ENCODE data around the gene MST1.

Gene MST1

DNA sequence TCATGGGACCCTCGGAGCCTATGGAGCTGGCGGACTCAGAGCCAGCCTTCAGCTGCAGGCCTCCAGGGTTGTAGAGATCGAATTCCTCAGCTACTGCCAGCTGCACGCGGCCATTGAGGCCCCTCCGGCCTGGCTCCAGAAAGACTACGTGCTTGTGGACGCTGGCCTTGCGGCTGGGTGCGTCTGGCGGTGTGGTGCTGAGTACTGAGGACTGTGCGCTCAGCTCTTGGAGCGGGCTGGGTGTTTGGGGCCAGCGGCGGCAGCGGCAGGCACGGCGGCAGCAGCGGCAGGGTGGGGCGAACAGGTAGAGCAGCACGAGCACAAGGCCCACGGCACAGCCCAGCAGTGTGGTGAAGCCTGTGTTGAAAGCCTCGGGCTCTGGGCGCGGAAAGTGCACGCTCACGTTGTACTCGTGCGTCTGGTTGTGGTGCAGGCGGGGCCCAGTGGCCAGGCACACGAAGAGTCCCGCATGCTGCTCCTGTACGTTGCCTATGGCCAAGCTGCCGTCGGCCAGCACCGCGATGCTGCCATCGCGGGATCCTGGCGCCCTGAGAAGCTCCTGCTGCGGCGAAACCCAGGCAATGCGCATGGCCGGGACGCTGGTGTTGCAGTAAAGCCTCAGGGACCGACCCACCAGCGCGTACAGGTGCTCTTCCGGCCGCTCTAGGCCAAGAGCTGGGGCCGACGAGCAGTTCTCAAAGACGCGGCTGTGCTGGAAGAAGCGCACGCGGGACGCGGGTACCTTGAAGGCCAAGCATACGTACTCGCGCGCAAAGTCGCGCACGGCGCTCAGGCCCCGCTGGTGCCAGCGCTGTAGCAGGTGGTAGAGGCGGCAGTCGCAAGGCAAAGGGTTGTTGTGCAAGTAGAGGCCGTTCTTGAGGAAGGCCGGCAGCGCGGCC, 28.9 kb upstream of the MST1 start:
- DNase-seq (ENCODE audit: low read depth in 3 of 3), result no peak

DNA sequence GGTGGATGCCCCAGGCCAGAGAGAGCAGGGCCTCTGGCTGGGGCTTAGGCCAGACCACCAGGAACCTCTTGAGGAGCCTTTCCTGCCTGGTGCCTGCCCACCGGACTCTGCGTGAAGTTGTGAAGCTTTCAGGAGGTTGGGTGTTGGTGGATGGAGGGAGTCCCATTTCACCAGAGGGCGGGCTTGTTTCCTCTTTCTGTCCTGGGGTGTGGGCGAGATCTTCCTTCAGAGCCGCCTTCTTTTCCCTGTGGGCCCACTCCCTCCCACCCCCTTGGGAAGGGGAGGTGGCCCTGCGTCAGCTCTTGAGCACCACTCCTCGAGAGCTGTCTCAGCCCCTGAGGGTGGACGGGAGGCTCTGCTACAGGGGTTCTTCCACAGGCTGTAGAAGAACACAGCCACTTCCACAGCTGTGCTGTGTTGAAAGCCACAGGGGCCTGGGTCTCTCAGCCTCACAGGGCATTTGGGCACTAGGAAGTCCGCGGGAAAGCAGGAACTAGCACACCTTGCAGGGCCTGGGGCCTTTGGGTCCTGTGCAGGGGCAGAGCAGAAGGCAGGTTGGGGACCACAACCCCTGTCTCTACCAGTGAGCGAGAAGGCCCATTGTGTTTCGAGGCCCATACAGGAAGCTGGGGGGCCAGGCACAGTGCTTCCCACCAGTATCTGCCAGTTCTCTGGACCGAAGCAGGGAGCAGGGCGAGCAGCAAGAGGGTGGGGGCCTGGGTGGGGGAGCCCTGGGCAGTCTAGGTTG, 28.1 kb upstream of the MST1 start:
- no peak for DNase-seq (ENCODE audit: low read depth in 3 of 3)

DNA sequence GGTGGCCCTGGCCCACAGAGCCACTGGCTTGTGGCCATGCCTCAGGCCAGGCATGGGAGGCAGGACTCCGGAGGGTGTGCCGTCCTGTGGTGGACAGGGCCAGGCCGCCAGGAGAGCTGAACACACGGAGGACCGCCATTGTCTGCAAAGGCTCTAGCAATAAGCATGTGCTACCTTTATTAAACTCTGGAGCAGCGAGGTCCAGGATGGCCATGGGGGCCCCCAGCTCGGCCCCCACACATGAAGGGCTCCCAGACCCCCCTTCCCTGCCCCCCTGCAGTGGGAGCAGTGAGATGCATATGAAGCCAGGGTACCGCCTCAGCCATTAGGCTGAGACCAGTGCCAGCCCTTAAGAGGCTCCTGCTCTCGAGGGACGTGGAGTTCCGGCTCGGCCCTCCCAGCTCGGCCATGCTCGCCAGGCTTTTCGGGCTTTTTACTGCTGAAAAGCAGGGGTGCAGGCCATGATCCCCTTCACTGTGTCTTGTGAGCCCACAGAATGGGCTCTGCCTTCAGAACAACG, 27.5 kb upstream of the MST1 start:
- DNase-seq (ENCODE audit: low read depth in 3 of 3), result no peak

DNA sequence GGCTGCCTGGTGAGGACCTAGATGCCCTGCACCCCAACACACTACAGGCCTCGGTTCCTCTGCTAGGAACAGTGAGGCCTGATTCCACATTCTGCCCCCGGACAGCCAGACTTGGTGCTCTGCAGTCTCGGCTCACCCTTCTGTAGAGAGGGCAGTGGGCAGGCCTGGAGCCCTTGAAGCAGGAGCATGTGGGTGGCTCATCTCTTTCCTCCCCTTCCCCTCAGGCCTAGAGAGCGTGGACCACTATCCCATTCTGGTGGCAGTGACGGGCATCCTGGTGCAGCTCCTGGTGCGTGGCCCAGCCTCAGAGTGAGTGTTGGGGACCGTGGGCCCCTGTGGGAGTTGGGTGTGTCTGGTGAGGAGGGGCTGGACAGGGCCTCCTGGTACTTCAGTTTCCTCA, 26.9 kb upstream of the MST1 start:
- DNase-seq (ENCODE audit: low read depth in 3 of 3), result no peak

DNA sequence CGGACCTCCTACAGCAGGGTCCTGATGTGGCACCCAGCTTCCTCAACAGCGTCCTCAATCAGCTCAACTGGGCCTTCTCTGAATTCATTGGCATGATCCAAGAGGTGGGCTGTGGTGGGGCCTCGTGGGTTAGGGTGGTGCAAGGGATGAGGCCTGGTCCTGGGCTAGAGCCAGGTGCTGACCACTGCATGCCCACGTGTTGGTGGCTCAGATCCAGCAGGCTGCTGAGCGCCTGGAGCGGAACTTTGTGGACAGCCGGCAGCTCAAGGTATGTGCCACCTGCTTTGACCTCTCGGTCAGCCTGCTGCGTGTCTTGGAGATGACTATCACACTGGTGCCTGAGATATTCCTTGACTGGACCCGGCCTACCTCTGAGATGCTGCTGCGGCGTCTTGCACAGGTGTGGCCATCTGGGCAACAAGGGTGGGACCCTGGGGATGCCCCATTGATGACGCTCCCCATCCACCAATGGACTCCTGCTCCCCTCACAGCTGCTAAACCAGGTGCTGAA, 26.4 kb upstream of the MST1 start:
- DNase-seq (ENCODE audit: low read depth in 3 of 3), result no peak

DNA sequence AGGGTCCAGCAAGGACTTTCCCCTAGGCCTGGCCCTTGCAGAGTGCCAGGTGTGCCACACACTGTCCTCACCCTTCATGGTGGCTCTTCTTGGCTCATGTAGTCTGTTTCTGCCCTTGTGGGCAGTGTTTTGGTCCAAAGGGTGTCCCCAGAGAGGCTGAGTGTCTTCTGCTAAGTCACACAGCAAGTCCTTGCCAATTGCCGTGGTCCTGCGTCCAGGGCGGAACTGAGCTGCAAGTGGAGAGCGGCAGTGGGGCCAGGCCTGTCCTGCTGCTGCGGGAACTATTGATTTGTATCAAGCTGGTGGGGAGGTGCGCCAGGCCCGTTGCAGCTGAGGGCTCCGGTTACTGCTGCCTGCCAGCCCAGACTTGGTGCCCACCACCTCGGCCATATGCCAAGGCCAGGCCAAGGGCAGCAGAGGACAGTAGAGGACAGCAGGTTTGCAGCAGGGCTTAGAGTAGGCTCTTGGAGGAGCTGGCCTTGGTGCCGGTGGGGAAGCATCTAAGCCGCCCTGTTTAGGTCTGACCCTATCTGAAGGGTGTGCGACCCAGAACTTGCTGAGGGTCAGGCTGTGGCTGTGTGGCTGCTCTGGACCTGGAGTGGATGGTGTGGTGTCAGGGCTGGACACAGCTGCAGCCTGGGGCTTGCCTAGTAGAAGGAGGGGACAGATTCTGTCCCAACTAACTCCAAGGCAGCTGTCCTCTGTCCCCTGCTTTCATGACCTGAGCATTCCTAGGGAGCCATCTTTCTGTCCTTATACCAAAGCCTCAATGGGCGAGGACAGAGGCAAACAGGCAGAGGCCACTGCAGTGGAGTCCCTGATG, 25.7 kb upstream of the MST1 start:
- DNase-seq (ENCODE audit: low read depth in 3 of 3), result no peak

DNA sequence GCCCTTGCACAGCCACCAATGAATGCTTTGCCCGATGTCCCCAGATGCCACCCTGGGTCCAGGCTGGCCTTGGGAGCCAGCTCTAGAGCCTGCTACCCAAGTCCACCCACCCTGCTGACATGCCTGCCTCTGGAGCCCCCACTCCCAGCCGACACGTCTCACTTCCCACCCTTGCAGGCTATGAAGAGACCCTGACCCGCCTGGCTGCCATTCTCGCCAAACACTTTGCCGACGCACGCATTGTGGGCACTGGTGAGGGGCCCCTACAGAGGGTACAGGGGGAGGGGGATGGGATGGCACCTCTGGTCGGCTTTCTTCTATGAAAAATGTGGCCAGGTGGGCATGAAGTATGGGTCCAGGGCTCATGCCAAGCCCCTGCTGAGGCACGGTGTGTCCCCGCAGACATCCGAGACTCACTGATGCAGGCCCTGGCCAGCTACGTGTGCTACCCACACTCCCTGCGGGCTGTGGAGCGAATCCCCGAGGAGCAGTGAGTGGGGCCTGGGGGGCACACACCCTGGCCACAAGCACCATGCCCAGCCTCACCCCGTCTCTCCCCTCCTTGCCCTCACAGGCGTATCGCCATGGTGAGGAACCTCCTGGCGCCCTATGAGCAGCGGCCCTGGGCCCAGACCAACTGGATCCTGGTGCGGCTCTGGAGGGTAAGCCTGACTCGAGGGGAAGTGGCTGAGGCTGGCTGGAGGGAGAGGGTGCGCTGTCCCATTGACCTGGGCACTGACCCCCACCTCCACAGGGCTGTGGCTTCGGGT, 24.2 kb upstream of the MST1 start:
- no peak for DNase-seq (ENCODE audit: low read depth in 3 of 3)

DNA sequence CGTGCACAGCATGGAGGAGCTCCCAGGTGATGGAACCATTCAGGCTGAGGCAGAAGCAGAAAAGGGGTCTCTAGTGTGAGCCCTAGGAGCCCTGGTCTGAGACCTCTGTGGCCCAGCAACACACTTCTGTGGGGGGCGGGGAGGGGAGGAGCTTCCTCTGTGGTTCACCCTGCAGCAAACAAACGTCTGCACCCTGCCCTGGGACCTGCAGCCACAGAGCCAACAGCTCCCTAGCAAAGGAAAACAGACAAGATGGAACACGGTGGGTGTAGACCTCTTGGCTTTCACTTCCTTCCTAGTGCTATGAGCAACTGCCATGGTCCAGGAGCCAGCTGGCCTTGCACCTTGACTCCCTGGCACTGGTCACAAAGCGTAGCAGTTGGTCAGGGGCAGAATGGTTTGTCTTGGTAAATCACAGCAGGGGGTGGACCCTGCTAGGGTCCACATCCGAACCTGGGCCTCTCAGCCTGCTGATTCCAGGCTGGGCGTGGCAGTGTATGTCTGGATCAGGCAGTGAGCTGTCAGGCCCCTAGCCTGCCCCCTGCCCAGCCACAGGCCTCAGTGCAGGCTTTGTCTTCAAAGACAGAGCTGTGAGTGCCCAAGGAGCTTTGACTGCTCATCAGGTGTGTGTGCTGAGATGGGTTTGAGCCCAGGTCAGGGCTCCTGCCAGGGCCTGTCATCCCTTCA, 23.5 kb upstream of the MST1 start:
- no peak for DNase-seq (ENCODE audit: low read depth in 3 of 3)

DNA sequence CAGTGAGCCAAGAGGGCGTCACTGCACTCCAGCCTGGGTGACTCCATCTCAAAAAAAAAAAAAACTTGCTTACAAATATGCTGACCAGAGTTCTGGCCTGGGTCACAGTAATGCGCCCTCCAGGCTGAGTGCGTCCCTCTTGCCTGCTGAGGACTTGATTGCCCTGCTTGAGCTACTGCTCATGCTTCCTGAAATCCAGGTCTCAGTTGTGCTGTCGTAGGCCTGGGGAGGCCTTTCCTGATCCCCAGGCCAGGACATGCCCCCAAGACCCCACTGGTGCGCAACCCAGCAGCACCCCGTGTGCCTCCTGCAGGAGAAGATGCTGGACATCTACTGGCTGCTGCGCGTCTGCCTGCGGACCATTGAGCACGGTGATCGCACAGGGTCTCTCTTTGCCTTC, 22.9 kb upstream of the MST1 start:
- no peak for DNase-seq (ENCODE audit: low read depth in 3 of 3)

DNA sequence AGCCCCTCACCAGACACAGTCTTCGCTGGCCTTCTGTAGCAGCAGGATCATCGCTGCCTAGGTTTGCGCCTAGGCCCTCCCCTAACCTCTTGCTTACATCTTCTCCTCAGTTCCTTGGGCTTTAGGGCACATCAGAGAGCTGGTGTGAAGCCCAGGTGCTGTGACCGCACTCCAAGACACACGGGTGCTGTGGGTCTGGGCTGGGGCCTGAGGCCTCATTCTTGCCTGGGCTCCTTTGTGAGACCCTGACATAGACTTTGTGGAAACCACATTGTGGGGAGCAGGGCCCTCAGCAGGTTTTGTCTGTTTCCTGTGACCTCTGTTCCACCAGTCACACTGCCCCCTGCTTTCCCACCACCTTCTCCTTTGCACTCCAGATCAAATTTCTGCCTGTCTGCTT, 22.2 kb upstream of the MST1 start:
- no peak for DNase-seq (ENCODE audit: low read depth in 3 of 3)

DNA sequence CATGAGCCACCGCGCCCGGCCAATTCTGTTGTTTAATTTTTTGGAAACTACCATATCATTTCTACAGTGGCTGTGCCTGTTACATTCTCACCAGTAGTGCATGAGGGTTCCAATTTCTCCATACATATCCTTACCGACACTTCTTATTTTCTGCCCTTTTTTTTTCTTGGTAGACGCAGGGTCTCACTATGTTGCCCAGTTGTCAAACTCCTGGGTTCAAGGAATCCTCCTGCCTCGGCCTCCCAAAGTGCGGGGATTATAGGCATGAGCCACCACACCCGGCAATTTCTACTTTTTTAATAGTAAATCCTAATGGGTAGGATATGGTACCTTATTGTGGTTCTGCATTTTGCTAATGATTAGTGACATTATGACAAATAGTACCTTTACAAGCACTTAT, 20.6 kb upstream of the MST1 start:
- DNase-seq (ENCODE audit: low read depth in 3 of 3), result no peak

DNA sequence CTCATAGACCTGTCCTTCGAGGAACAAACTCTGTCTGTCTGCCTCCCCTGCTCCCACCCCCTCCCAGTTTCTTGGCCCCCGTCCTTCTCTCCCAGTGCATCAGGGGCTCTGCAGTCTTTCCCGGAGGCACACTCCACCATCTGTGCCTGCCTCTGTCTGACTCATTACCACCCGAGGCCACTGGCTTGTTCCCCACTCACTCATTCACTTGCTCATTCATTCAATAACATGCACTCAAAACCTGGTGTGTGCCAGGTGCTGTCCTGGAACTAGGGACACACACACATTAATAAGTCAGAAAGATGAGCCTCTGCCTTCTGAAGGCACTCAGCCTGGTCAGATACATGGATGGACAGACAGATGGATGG, 17.8 kb upstream of the MST1 start:
- DNase-seq (ENCODE audit: low read depth in 3 of 3), result no peak

DNA sequence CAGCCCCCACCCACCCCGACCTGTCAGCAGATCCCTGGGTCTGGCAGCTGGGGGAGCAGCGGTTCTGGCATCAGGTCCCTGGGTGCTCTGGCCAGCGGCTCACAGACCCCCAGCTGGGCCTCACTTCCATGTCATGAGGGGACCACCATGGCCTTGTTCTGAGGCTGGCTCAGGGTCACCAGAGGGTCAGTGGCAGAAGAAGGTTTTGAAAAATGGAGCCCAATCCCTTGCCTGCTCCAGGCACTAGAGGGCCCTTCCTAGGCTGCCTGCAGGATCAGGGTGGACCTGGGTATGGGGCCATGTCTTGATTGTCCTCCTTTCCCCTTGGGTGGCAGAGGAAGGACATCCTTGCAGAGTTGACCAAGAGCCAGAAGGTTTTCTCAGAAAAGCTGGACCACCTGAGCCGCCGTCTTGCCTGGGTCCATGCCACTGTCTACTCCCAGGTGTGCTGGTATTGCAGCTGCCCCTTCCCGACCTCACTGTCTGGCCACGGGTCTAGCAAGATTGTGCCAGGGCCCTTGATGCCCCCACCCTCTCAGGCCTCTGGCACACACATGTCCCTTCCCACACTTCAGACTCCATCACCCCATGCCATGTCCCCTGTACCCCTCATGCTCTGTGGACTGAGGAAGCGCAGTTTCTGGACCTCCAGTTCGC, 17.3 kb upstream of the MST1 start:
- no peak for DNase-seq (ENCODE audit: low read depth in 3 of 3)

DNA sequence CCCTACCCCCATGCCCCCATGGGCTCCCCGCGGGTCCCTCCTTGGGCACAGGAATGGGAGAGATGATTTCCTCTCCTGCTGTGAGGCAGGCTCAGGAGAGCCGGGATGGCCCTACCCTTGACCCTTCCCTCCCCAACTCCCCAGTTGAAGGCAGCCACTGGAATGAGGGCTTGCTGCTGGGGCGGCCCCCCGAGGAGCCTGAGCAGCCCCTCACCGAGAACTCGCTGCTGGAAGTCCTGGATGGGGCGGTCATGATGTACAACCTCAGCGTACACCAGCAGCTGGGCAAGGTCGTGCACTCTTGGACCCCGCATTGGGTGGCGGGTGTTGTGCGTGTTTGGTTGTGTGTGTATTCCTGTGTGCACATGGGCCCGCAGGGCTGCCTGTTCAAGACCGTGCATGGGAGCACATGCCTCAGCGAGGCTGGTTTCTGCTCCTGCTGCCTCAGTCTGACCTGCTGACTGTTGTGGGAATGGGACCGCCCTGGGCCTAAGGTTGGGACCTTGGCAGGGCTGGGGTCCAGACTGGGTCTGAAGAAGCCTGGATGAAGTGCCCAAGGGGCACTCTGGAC, 16.2 kb upstream of the MST1 start:
- DNase-seq (ENCODE audit: low read depth in 3 of 3), result no peak

DNA sequence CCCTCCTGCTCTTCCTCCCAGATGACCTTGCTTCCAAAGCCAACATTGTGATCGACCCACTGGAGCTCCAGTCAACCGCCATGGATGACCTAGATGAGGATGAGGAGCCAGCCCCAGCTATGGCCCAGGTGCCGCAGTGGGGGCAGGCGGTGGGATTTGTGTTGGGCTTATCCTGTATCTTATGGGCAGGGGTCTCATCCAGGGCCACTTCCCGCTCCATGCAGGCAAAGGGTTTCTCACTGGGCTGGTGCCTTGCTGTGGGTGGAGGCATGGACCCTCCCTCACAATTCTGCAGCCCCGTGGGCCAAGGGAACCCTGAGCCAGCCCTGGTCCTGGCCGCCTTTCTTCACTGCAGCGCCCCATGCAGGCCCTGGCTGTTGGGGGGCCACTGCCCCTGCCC, 15.4 kb upstream of the MST1 start:
- DNase-seq (ENCODE audit: low read depth in 3 of 3), result no peak

DNA sequence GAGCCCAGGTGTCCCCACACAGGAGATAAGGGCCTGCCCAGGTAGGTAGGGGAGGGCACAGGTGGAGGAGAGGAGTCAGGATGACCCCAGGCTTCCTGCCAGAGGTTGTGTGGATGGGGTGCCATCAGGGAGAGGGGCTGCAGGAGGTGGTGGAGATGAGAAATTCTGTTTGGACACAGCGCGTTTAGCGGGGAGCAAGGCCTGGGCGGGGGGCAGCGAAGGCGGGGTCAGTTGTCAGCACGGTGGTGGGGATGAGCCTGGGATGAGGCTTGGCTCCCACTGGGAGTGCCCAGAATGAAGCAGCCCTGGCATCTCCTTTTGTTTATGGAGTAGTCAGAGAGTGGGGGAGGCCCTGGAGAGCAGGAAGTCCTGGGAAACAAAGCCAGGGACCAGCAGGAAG, 14.7 kb upstream of the MST1 start:
- DNase-seq (ENCODE audit: low read depth in 3 of 3), result no peak

DNA sequence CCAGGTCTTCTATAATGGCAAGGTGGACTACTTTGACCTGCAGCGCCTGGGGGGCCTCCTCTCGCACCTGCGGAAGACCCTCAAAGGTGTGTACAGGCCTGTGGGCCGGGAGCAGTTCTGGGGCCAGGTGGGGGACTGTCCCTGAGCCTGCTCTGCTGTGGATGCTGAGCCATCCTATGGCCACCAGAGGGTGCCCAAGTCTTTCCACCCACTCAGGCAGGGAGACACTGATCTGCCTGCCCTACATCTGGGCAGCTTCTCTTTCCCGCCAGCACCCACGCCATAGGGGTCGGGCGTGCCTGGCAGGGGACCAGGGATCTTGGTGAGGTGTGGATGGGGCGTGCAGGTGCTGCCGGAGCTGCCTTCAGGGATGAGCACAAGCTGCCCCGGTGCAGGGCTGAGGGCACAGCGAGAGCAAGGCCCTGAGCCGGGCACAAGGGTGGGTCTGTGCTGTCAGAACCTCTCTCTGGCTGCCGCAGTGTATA, 14.2 kb upstream of the MST1 start:
- peak in 2 of 3 experiments; percentile 40 to 50 for DNase-seq (ENCODE audit: low read depth in 3 of 3)

DNA sequence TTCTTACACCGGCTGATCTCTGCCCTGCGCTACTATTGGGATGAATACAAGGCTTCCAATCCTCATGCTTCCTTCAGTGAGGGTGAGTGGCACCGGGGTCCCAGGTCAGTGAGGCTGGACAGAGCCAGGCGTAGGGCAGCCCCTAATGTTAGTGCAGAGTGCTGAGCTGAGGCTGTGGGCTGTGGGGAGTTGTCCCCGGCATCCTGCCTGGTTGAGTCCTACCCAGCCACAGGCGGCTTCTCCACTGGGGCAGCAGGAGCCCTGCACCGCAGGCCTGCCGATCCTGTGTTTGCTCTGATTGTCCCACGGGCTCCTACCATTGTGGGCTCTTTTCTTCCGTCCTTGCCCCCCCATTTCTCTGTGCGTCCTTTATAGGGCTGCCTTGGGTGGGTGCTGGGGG, 13.4 kb upstream of the MST1 start:
- no peak for DNase-seq (ENCODE audit: low read depth in 3 of 3)

DNA sequence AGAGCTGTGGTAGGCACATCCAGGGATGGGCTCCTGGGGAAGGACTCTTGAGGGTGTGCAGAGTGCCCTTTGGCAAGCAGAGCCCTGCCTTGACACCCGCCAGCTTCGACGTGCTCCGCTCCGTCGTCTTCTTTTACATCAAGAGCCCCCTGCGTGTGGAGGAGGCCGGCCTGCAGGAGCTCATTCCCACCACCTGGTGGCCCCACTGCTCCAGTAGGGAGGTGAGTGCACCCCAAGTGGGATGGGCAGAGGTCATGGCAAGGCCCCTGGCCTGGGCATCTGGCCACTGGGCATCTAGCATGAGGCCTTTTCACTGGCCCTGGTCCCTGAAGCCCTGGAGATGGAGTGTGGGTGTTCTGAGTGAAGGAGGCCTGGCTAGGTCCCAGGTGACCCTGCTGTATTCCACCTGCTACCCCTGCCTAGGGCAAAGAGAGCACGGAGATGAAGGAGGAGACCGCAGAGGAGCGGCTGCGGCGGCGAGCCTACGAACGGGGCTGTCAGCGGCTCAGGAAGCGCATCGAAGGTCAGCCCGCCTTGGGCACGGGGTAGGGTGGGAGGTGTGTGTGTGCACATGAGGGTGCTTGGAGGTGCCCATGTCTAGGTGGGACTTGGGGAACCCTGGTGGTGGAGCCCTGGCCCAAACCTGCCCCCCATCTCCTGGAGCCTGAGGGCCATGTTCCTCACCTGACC, 12.3 kb upstream of the MST1 start:
- no peak for DNase-seq (ENCODE audit: low read depth in 3 of 3)
